ENCODE data around the gene CHAD. TPM values are rescaled to one million over a fixed set of nuclear protein-coding genes. Genes with fewer than 3 reads are reported as not detected.
A peak's percentile ranks its signal among the peaks of the same experiment; 100 is the strongest.

The CHAD gene
- total and polyA plus RNA-seq, 2 of the 13 experiments (the other 11 are each of a cell fraction or from before 2014, with no cell fraction given), result 1.4 TPM; not detected in 1

GRCh38 chr17:50477976-50478375 is 9.3 kb upstream of the CHAD start:
- Histone ChIP-seq H3K4me3 (replicated peaks in 1 of 3; ENCODE audit: insufficient read depth in 1 of 3, low read depth in 2 of 3, low read length in 3 of 3) (peak overlapping the region; percentile 71 to 83 (median 82); a peak in 5 of 6 replicates), H3K9ac (ENCODE audit: insufficient read depth, low read depth, low read length) (peak overlapping the region; percentile 75), H3K9me3 (ENCODE audit: low read length) (no peaks in the 10 kb centered on the region), H2AFZ (ENCODE audit: low read length) (peak overlapping the region; percentile 24), H3K36me3 (replicated peaks in 1 of 2; ENCODE audit: control insufficient read depth in 1 of 2, insufficient read depth in 2 of 2, low read length in 2 of 2) (peaks cover 7 to 10% of the 10 kb centered on the region in 2 experiments; a peak in 3 of 5 replicates), H3K4me2 (ENCODE audit: low read depth, low read length) (peak overlapping the region; percentile 94), H3K4me1 (ENCODE audit: insufficient read depth, low read length) (peaks cover 52% of the 10 kb centered on the region), H3K27ac (ENCODE audit: extremely low read length, insufficient read depth, low read length) (peak overlapping the region; percentile 80), H4K20me1 (ENCODE audit: insufficient read depth, low read length) (peaks cover 4% of the 10 kb centered on the region; the same call in 1 of the 2 replicates), H3K79me2 (ENCODE audit: insufficient read depth, low read length) (peaks cover 3% of the 10 kb centered on the region), H3K27me3 (ENCODE audit: control insufficient read depth in 1 of 2, insufficient read depth in 2 of 2, low read length in 2 of 2) (no peaks in the 10 kb centered on the region)
- WGBS (ENCODE audit: low lambda C conversion rate), result 72% methylated on average over 7 of the region's 7 CpGs
- in situ Hi-C loops (cut with HindIII; ENCODE audit: extremely low pct_ligation_motif_present, low pct_unique_long_range_greater_than_20kb), result loop anchor here (5.0 kb wide), 1 partner anchor 81 kb away; the partner anchor contains the start of gene LRRC59
- FAIRE-seq (no peak), DNase-seq (ENCODE audit: low spot score) (no peak), ATAC-seq (no peak; the same call in 2 of the 3 replicates)
- intact Hi-C loops (cut with micrococcal nuclease; ENCODE audit: unreplicated experiment), result loop anchor here (1.0 kb wide), 1 partner anchor 81 kb away; the partner anchor contains the start of gene LRRC59
- BruUV-seq (replicated peaks), result no TSS peak
- CTCF ChIA-PET (ENCODE audit: low intra/inter-chr PET ratio, low total read pairs), result interaction anchor here (2.5 to 3.0 kb wide), 3 partner anchors 50 to 116 kb away, joined by 20 to 43 read pairs (median 20); partner anchors contain the start of gene LRRC59
- POLR2A ChIA-PET, result interaction anchor here (1.8 to 2.5 kb wide), 2 partner anchors 49 to 81 kb away, joined by 8 to 28 read pairs; partner anchors contain the start of gene LRRC59
- TF ChIP-seq ZFP90 (CRISPR knock-in tag; IDR thresholded peaks at IDR 0.05; ENCODE audit: borderline replicate concordance) (no peak), SP2 (CRISPR knock-in tag; IDR thresholded peaks at IDR 0.05) (peak; percentile 17; the same call in 1 of the 2 replicates), ZBTB38 (CRISPR knock-in tag; IDR thresholded peaks at IDR 0.05) (peak; percentile 74; the same call in 1 of the 2 replicates), EED (CRISPR knock-in tag; IDR thresholded peaks at IDR 0.05) (no peak), JUN (CRISPR knock-in tag; IDR thresholded peaks at IDR 0.05) (no peak), THAP8 (CRISPR knock-in tag; IDR thresholded peaks at IDR 0.05; ENCODE audit: borderline replicate concordance) (0 out of 2 replicates have a peak, but pooled peaks have one; percentile 37), DNMT3B (CRISPR knock-in tag; conservative IDR thresholded peaks at IDR 0.05) (no peak), CHD2 (IDR thresholded peaks at IDR 0.05; ENCODE audit: low read depth, low read length) (no peak), ZNF335 (CRISPR knock-in tag; IDR thresholded peaks at IDR 0.05) (no peak), NFIB (CRISPR knock-in tag; IDR thresholded peaks at IDR 0.05; ENCODE audit: borderline replicate concordance) (0 out of 2 replicates have a peak, but pooled peaks have one; percentile 66), MZF1 (CRISPR knock-in tag; IDR thresholded peaks at IDR 0.05; ENCODE audit: borderline replicate concordance) (no peak), FOXK2 (IDR thresholded peaks at IDR 0.05) (no peak), CBX1 (IDR thresholded peaks at IDR 0.05; ENCODE audit: low read depth) (no peak), NFKB2 (CRISPR knock-in tag; IDR thresholded peaks at IDR 0.05; ENCODE audit: borderline replicate concordance) (no peak), TAF15 (IDR thresholded peaks at IDR 0.05; ENCODE audit: low read depth, low read length, poor library complexity, severe bottlenecking) (no peak), TAF1 (CRISPR knock-in tag; IDR thresholded peaks at IDR 0.05) (no peak), FOXO1 (CRISPR knock-in tag; IDR thresholded peaks at IDR 0.05) (no peak), ZNF331 (CRISPR knock-in tag; IDR thresholded peaks at IDR 0.05) (no peak), ZNF572 (CRISPR knock-in tag; IDR thresholded peaks at IDR 0.05) (0 out of 2 replicates have a peak, but pooled peaks have one; percentile 62), ZNF660 (CRISPR knock-in tag; IDR thresholded peaks at IDR 0.05; ENCODE audit: borderline replicate concordance, low read depth) (no peak), ZNF670 (CRISPR knock-in tag; IDR thresholded peaks at IDR 0.05; ENCODE audit: borderline replicate concordance) (no peak), ZNF513 (CRISPR knock-in tag; conservative IDR thresholded peaks at IDR 0.05) (0 out of 2 replicates have a peak, but pooled peaks have one; percentile 4), SSRP1 (CRISPR knock-in tag; IDR thresholded peaks at IDR 0.05) (peak; percentile 29; the same call in 1 of the 2 replicates), SP5 (CRISPR knock-in tag; IDR thresholded peaks at IDR 0.05; ENCODE audit: borderline replicate concordance, low read depth) (no peak), SAP130 (CRISPR knock-in tag; IDR thresholded peaks at IDR 0.05; ENCODE audit: low read depth) (no peak)
